ENCODE measurements around the gene RNF181.

DNA sequence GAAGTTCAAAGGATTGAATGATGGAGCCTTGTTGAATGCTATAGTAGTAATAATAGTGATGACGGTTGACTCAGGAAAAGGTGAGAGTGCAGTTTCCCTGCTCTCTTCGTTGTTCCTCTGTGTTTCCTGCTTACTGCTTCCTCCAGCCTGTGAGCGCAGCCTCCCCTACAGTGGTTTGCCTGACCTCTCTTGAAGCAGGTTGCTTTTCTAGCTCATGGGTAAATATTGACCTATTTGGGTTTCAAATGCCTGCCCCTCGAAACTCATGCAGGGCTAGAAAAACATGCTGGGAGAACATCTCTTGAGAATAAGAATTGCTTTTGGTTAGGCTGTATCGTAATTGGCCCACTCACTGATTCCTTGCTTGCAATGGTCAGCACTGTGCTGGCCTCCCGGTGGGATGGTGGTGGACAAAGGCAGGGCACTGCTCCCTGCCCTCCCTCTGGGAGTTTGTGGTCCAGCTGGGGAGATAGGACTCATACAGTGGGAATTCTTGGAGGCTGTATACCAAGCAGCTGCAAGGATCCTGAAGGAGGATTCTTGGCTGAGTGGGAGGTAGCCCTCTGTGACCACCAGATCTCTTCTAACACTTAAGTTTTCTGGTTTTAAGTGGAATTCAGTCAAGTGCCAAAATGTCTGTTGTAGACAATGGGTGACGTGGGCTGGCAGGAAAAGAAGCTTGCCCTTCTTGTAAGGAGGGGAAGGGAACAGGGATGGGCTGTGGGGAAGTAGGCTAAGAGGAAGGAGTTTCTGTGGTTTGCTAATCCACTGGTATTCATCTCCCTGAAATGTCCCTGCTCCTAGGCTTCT is 5.4 kb upstream of the RNF181 start:
- TF ChIP-seq, protein P1, sequence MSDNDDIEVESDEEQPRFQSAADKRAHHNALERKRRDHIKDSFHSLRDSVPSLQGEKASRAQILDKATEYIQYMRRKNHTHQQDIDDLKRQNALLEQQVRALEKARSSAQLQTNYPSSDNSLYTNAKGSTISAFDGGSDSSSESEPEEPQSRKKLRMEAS (IDR thresholded peaks at IDR 0.05; ENCODE audit: low read depth, low read length): no peak
- no peak for TF ChIP-seq MYC (IDR thresholded peaks at IDR 0.05; ENCODE audit: low read depth, low read length)

Data from NB4 (cell line).